Hair follicle dermal papilla cell (primary cell): ENCODE measurements around the gene TMEM219. TPM values are rescaled to one million over a fixed set of nuclear protein-coding genes. Genes with fewer than 3 reads are reported as not detected.

Experiments
- total RNA-seq: library from RNA; depleted of rRNA; stranded (reverse); fragments of >200 nt; gene quantifications from 2 replicates; pipeline ENCODE4 v1.2.3, GENCODE V29; 2012

Gene TMEM219
- 76.1 and 95.6 TPM in 2 replicates for total RNA-seq

GRCh38 chr16:29961479-29962343 is at the start of gene TMEM219:
TSS of gene TMEM219 (plus strand) at chr16:29962079. CDS start at chr16:29963144, 1,065 bp downstream.

GRCh38 chr16:29925781-29926710 is 35.8 kb upstream of the TMEM219 start, which contains the start of gene KCTD13:
TSS of gene KCTD13 (minus strand) at chr16:29926226. CDS start at chr16:29926033, 193 bp downstream.

GRCh38 chr16:29973384-29974246 is 11.7 kb downstream of the TMEM219 start, which contains the start of gene TAOK2:
TSS of gene TAOK2 (plus strand) at chr16:29973868. CDS start at chr16:29977773, 3,905 bp downstream.

GRCh38 chr16:29995324-29995910 is 33.5 kb downstream of the TMEM219 start, which contains the start of gene HIRIP3:
TSS of gene HIRIP3 (minus strand) at chr16:29995617. CDS start at chr16:29995605, 12 bp downstream.

GRCh38 chr16:29995911-29996765 is 34.3 kb downstream of the TMEM219 start, which contains the start of gene INO80E:
TSS of gene INO80E (plus strand) at chr16:29996241. CDS start at chr16:29996311, 70 bp downstream.

GRCh38 chr16:30010844-30011713 is 49.2 kb downstream of the TMEM219 start, which contains the start of gene DOC2A:
TSS of gene DOC2A (minus strand) at chr16:30011027. CDS start at chr16:30010222, 805 bp downstream.

Other genes starting within 250 kb of the TMEM219 start
- 1.3 and 1.6 TPM in 2 replicates for gene C16orf54, start 216.1 kb upstream of the TMEM219 start, total RNA-seq
- gene ZG16, start 183.8 kb upstream of the TMEM219 start, total RNA-seq, result not detected in 2 replicates
- gene KIF22, start 171.3 kb upstream of the TMEM219 start, total RNA-seq, result 8.4 and 8.8 TPM in 2 replicates
- gene MAZ, start 155.6 kb upstream of the TMEM219 start, total RNA-seq, result 145 and 209 TPM in 2 replicates
- gene PRRT2, start 149.9 kb upstream of the TMEM219 start, total RNA-seq, result 5.2 and 6.5 TPM in 2 replicates
- 21.1 TPM in 2 replicates for gene PAGR1, start 145.9 kb upstream of the TMEM219 start, total RNA-seq
- 392 and 503 TPM in 2 replicates for gene MVP, start 141.6 kb upstream of the TMEM219 start, total RNA-seq
- 108 and 112 TPM in 2 replicates for gene CDIPT, start 98.9 kb upstream of the TMEM219 start, total RNA-seq
- gene SEZ6L2, start 62.5 kb upstream of the TMEM219 start, total RNA-seq, result 0.85 and 1.1 TPM in 2 replicates
- 1.5 and 2.1 TPM in 2 replicates for gene ASPHD1, start 61.6 kb upstream of the TMEM219 start, total RNA-seq
- 11.9 and 13.3 TPM in 2 replicates for gene KCTD13, start 35.9 kb upstream of the TMEM219 start, total RNA-seq
- gene TAOK2, start 11.8 kb downstream of the TMEM219 start, total RNA-seq, result 61.0 and 61.7 TPM in 2 replicates
- 3.7 and 7.4 TPM in 2 replicates for gene HIRIP3, start 33.5 kb downstream of the TMEM219 start, total RNA-seq
- 22.2 and 42.6 TPM in 2 replicates for gene INO80E, start 34.2 kb downstream of the TMEM219 start, total RNA-seq
- gene DOC2A, start 48.9 kb downstream of the TMEM219 start, total RNA-seq, result not detected in 2 replicates
- gene C16orf92, start 61.1 kb downstream of the TMEM219 start, total RNA-seq, result not detected in 2 replicates
- gene TLCD3B, start 69.2 kb downstream of the TMEM219 start, total RNA-seq, result 0.12 TPM in 1 of 2 replicates, not detected in the other
- 648 and 853 TPM in 2 replicates for gene ALDOA, start 103.7 kb downstream of the TMEM219 start, total RNA-seq
- 163 and 189 TPM in 2 replicates for gene PPP4C, start 113.9 kb downstream of the TMEM219 start, total RNA-seq
- gene TBX6, start 129.8 kb downstream of the TMEM219 start, total RNA-seq, result 0.32 and 0.36 TPM in 2 replicates
- 25.8 and 26.2 TPM in 2 replicates for gene YPEL3, start 134.1 kb downstream of the TMEM219 start, total RNA-seq
- 0.73 and 0.81 TPM in 2 replicates for gene GDPD3, start 151.5 kb downstream of the TMEM219 start, total RNA-seq
- 44.9 and 57.8 TPM in 2 replicates for gene MAPK3, start 161.1 kb downstream of the TMEM219 start, total RNA-seq
- gene CORO1A, start 221.5 kb downstream of the TMEM219 start, total RNA-seq, result 0.49 and 0.73 TPM in 2 replicates
- gene BOLA2B, start 231.6 kb downstream of the TMEM219 start, total RNA-seq, result 26.1 and 65.0 TPM in 2 replicates
- gene SLX1A, start 231.8 kb downstream of the TMEM219 start, total RNA-seq, result 15.9 and 17.8 TPM in 2 replicates
- gene SULT1A3, start 237.2 kb downstream of the TMEM219 start, total RNA-seq, result 3.7 and 3.8 TPM in 2 replicates